Measurements from ENCODE around the gene ASF1A. TPM values are rescaled to one million over a fixed set of nuclear protein-coding genes. Genes with fewer than 3 reads are reported as not detected.

Gene ASF1A
- total and polyA plus RNA-seq, 10 of the 15 experiments (the other 5 are each of a cell fraction or from before 2014, with no cell fraction given): 23.7 to 103 (median 31.5) TPM

DNA sequence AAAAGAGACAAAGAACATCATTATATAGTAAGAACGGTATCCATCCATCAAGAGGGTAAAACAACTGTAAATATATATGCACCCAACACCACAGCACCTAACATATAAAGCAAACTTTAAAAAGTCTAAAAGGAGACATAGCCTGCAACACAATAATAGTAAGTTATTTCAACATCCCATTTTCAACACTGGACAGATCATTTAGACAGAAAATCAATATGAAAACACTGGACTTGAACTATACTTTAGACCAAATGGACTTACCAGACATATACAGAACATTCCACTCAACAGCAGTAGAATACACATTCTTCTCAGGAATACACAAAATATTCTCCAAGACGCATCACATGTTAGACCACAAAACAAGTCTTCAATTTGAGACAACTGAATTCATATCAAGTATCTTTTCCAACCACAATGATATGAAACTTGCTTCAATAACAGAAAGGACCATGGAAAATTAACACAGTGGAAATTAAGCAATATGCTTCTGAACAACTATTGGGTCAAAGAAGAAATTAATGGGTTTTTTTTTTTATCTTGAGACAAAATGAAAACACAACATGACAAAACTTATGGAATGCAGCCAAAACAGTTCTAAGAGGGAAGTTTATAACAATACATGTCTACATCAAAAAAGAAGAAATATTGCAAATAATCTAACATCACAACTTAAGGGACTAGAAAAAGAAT, 23.9 kb upstream of the ASF1A start (continued):
- no peak for TF ChIP-seq EP300 (IDR thresholded peaks at IDR 0.05; ENCODE audit: borderline replicate concordance in 1 of 2, control insufficient read depth in 1 of 2, low read depth in 2 of 2, low read length in 2 of 2)
- no peak for TF ChIP-seq SUPT20H (IDR thresholded peaks at IDR 0.05; ENCODE audit: borderline replicate concordance, control insufficient read depth, low read depth, low read length)
- TF ChIP-seq POLR2A (IDR thresholded peaks at IDR 0.05; ENCODE audit: low read depth, low read length): no peak
- TF ChIP-seq, protein P1, sequence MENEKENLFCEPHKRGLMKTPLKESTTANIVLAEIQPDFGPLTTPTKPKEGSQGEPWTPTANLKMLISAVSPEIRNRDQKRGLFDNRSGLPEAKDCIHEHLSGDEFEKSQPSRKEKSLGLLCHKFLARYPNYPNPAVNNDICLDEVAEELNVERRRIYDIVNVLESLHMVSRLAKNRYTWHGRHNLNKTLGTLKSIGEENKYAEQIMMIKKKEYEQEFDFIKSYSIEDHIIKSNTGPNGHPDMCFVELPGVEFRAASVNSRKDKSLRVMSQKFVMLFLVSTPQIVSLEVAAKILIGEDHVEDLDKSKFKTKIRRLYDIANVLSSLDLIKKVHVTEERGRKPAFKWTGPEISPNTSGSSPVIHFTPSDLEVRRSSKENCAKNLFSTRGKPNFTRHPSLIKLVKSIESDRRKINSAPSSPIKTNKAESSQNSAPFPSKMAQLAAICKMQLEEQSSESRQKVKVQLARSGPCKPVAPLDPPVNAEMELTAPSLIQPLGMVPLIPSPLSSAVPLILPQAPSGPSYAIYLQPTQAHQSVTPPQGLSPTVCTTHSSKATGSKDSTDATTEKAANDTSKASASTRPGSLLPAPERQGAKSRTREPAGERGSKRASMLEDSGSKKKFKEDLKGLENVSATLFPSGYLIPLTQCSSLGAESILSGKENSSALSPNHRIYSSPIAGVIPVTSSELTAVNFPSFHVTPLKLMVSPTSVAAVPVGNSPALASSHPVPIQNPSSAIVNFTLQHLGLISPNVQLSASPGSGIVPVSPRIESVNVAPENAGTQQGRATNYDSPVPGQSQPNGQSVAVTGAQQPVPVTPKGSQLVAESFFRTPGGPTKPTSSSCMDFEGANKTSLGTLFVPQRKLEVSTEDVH (IDR thresholded peaks at IDR 0.05; ENCODE audit: low read depth, partially characterized antibody): no peak
- no peak for TF ChIP-seq NR2C1 (IDR thresholded peaks at IDR 0.05)

DNA sequence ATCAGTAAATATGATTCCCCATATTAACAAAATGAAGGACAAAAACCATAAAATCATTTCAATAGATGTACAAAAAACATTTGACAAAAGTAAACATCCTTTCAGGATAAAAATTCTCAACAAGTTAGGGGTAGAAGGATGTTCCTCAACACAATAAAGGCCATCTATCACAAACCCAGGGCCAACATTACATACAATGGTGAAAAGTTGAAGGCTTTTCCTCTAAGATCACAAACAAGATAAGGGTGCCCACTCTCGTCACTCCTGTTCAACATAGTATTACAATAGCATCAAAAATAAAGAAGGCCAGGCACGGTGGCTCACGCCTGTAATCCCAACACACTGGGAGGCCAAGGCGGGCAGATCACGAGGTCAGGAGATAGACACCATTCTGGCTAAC, 22.6 kb upstream of the ASF1A start:
- Histone ChIP-seq H3K36me3 (ENCODE audit: control insufficient read depth in 2 of 2, insufficient read depth in 2 of 2, low read length in 1 of 2) (no peaks in the 10 kb centered on the region), H3K4me2 (ENCODE audit: control insufficient read depth, insufficient read depth) (no peak overlapping the region), H3K9ac (ENCODE audit: control insufficient read depth, insufficient read depth, low read length) (no peak overlapping the region), H3K27ac (ENCODE audit: control insufficient read depth, insufficient read depth) (no peak overlapping the region), H3K4me1 (ENCODE audit: control insufficient read depth, insufficient read depth, low read length) (no peaks in the 10 kb centered on the region), H2AFZ (ENCODE audit: control insufficient read depth, low read depth, low read length) (no peak overlapping the region), H3K27me3 (replicated peaks in 1 of 2; ENCODE audit: control insufficient read depth in 2 of 2, insufficient read depth in 2 of 2, low read length in 1 of 2) (no peaks in the 10 kb centered on the region), H3K9me3 (replicated peaks; ENCODE audit: control insufficient read depth, insufficient read depth, low read length) (no peaks in the 10 kb centered on the region; the same call in 1 of the 3 replicates), H3K79me2 (ENCODE audit: control insufficient read depth, insufficient read depth, low read length) (no peaks in the 10 kb centered on the region), H3K4me3 (no peak overlapping the region), H4K20me1 (ENCODE audit: control insufficient read depth, insufficient read depth) (no peaks in the 10 kb centered on the region)
- ChIA-PET CTCF (no interaction called here), RAD21 (ENCODE audit: unreplicated experiment) (no interaction called here), SMC1A (ENCODE audit: uncharacterized antibody, unreplicated experiment) (no interaction called here), POLR2A (no interaction called here)
- in situ Hi-C loops (cut with MboI): no loop called here
- FAIRE-seq (no peak), DNase-seq (ENCODE audit: low read depth, low spot score) (no peak), ATAC-seq (no peak)
- TF ChIP-seq, protein P2, sequence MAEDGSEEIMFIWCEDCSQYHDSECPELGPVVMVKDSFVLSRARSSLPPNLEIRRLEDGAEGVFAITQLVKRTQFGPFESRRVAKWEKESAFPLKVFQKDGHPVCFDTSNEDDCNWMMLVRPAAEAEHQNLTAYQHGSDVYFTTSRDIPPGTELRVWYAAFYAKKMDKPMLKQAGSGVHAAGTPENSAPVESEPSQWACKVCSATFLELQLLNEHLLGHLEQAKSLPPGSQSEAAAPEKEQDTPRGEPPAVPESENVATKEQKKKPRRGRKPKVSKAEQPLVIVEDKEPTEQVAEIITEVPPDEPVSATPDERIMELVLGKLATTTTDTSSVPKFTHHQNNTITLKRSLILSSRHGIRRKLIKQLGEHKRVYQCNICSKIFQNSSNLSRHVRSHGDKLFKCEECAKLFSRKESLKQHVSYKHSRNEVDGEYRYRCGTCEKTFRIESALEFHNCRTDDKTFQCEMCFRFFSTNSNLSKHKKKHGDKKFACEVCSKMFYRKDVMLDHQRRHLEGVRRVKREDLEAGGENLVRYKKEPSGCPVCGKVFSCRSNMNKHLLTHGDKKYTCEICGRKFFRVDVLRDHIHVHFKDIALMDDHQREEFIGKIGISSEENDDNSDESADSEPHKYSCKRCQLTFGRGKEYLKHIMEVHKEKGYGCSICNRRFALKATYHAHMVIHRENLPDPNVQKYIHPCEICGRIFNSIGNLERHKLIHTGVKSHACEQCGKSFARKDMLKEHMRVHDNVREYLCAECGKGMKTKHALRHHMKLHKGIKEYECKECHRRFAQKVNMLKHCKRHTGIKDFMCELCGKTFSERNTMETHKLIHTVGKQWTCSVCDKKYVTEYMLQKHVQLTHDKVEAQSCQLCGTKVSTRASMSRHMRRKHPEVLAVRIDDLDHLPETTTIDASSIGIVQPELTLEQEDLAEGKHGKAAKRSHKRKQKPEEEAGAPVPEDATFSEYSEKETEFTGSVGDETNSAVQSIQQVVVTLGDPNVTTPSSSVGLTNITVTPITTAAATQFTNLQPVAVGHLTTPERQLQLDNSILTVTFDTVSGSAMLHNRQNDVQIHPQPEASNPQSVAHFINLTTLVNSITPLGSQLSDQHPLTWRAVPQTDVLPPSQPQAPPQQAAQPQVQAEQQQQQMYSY (CRISPR knock-in tag; IDR thresholded peaks at IDR 0.05): no peak
- TF ChIP-seq SREBF1 (IDR thresholded peaks at IDR 0.05; ENCODE audit: low read length): no peak
- TF ChIP-seq, protein P3, sequence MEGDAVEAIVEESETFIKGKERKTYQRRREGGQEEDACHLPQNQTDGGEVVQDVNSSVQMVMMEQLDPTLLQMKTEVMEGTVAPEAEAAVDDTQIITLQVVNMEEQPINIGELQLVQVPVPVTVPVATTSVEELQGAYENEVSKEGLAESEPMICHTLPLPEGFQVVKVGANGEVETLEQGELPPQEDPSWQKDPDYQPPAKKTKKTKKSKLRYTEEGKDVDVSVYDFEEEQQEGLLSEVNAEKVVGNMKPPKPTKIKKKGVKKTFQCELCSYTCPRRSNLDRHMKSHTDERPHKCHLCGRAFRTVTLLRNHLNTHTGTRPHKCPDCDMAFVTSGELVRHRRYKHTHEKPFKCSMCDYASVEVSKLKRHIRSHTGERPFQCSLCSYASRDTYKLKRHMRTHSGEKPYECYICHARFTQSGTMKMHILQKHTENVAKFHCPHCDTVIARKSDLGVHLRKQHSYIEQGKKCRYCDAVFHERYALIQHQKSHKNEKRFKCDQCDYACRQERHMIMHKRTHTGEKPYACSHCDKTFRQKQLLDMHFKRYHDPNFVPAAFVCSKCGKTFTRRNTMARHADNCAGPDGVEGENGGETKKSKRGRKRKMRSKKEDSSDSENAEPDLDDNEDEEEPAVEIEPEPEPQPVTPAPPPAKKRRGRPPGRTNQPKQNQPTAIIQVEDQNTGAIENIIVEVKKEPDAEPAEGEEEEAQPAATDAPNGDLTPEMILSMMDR (IDR thresholded peaks at IDR 0.05 in 2 of 3, conservative IDR thresholded peaks at IDR 0.05 in 1 of 3; ENCODE audit: control insufficient read depth in 2 of 3, extremely low read depth in 1 of 3, insufficient read depth in 1 of 3, low read depth in 3 of 3, low read length in 3 of 3): no peak
- BruUV-seq (replicated peaks): no TSS peak
- WGBS (ENCODE audit: insufficient coverage, insufficient replicate concordance, low lambda C conversion rate, missing lambda C conversion rate): 98% methylated on average over 5 of the region's 5 CpGs
- intact Hi-C loops (cut with micrococcal nuclease; ENCODE audit: unreplicated experiment): no loop called here

All from GM12878 (cell line).